ENCODE results near the gene HYLS1.

The HYLS1 gene

GRCh38 chr11:125922156-125922555 lies 34.7 kb downstream of the HYLS1 start:
- Mint-ChIP-seq H3K4me3 (no peak overlapping the region), H3K4me1 (peaks cover 6% of the 10 kb centered on the region), H3K27ac (no peak overlapping the region), H3K27me3 (peaks cover 43% of the 10 kb centered on the region), H3K36me3 (no peaks in the 10 kb centered on the region), H3K9me3 (no peaks in the 10 kb centered on the region)
- no peak for ATAC-seq

DNA sequence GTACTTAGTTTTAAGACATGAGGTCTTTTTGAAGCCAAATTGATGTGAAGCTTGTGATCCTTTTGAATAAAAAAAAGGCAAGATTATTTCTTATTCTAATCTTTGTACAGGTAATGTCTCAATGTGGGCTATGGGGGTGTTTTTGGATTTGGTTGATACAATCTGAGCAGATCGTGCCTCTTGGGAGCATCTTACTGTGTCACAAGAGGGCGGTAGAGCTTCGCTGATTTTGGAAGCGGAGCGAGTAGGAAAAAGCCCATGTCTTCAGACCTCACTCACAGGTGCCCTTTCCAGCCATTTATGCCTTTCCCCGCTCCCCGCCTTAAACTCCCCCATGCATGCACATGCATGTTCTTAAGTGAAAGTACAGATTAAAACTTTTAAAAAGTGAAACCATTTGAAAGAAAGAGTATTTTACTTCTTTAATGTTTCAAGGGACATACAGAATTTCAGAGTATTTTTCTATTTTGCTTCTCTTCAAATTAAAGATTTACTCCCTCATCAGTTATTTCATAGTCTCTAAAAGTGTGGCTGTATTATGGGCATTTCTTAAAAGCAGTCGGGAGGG lies 35.6 kb downstream of the HYLS1 start:
- no peak overlapping the region for H3K27ac Mint-ChIP-seq
- peak; percentile 66 for ATAC-seq
- no peak overlapping the region for H3K4me3 Mint-ChIP-seq
- peaks cover 47% of the 10 kb centered on the region for H3K27me3 Mint-ChIP-seq
- no peaks in the 10 kb centered on the region for H3K36me3 Mint-ChIP-seq
- H3K9me3 Mint-ChIP-seq: no peaks in the 10 kb centered on the region
- H3K4me1 Mint-ChIP-seq: peaks cover 6% of the 10 kb centered on the region

- H3K36me3 Mint-ChIP-seq: no peaks in the 10 kb centered on the region
- H3K27ac Mint-ChIP-seq: no peak overlapping the region
- peaks cover 47% of the 10 kb centered on the region for H3K27me3 Mint-ChIP-seq
- H3K9me3 Mint-ChIP-seq: no peaks in the 10 kb centered on the region
- H3K4me1 Mint-ChIP-seq: peaks cover 6% of the 10 kb centered on the region
- ATAC-seq: no peak
- H3K4me3 Mint-ChIP-seq: no peak overlapping the region
These were observed 36.2 kb downstream of the HYLS1 start for GRCh38 chr11:125923633-125924032.

DNA sequence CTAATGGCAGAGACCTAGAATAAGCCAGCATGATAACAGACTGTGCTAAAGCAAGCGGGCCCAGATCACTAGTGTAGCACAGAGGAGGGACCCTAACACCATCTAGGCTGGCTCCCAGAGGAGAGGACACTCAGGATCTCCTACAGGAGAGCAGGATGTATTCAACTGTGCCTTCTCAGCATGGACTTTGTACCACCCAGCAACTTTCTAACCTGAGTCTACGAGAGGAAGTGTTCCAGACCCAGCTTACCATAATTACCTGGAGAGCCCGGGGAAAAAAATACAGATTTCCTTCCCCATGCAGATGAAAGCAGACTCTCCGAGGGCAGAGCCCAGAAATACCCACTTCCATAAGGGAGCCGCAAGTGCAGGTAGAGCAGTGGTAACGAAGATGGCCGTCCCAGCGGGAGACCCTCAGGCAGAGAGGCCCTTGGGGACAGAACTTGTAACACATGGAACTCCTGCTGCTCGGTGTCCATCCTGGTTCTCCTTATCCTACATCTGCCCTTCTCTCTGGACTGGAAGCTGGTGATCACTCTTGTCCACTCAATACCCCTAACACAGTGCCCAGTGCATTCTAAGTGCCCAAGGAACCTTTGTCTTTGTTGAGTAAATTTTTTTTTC lies 37.0 kb downstream of the HYLS1 start:
- peaks cover 50% of the 10 kb centered on the region for H3K27me3 Mint-ChIP-seq
- no peak overlapping the region for H3K27ac Mint-ChIP-seq
- peaks cover 6% of the 10 kb centered on the region for H3K4me1 Mint-ChIP-seq
- H3K4me3 Mint-ChIP-seq: no peak overlapping the region
- ATAC-seq: no peak
- no peaks in the 10 kb centered on the region for H3K36me3 Mint-ChIP-seq
- no peaks in the 10 kb centered on the region for H3K9me3 Mint-ChIP-seq

DNA sequence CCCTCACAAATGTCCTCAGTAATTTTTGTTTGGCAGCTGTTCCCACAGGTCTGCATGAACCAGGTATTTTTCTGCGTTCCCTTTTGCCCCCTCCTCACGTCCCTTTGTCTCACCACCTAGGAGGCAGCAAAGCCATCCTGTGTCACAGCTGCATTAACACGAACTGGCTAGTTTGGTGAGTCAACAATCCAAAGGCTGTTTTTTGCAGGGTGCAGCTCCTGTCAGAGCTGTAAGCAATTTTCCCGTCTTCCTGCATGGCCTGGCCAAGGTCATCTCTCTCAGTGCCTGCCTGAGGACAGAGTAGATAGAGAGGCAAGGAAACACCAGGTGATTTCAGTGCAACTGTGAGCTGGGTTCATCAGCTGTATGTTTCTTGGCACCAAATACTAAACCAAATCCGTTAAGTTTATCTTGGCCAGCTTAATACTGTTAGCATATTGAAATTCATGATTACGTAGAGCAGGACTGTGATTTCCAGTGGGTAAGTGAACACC lies 37.8 kb downstream of the HYLS1 start:
- Mint-ChIP-seq H3K36me3 (no peaks in the 10 kb centered on the region), H3K4me3 (no peak overlapping the region), H3K27ac (no peak overlapping the region), H3K4me1 (peaks cover 6% of the 10 kb centered on the region), H3K9me3 (no peaks in the 10 kb centered on the region), H3K27me3 (peaks cover 50% of the 10 kb centered on the region)
- no peak for ATAC-seq

DNA sequence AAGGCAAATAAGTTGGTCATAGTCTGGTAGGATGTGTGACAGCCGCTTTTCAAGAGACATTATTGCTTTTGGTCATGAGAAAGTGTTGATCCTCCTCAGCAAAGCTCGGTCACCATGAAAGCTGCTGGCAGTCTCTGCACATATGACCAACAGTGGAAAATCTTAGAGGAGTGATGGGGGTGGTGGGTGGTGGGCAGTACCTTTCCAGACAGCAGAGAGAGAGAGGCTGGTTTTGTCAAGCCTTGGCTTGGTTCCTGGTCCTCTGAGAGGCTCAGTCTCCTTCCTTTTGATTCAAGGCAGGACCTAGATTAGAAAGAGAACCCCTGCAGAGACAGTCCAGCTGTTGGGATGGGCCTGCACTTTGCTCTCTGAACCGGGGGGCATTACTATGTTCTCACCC lies 38.3 kb downstream of the HYLS1 start:
- Mint-ChIP-seq H3K27ac (no peak overlapping the region), H3K4me1 (peaks cover 6% of the 10 kb centered on the region), H3K9me3 (no peaks in the 10 kb centered on the region), H3K36me3 (no peaks in the 10 kb centered on the region), H3K4me3 (no peak overlapping the region), H3K27me3 (peaks cover 50% of the 10 kb centered on the region)
- ATAC-seq: no peak

GRCh38 chr11:125926682-125927081 lies 39.2 kb downstream of the HYLS1 start:
- no peak for ATAC-seq
- no peaks in the 10 kb centered on the region for H3K36me3 Mint-ChIP-seq
- H3K4me1 Mint-ChIP-seq: peaks cover 6% of the 10 kb centered on the region
- H3K9me3 Mint-ChIP-seq: no peaks in the 10 kb centered on the region
- H3K27ac Mint-ChIP-seq: no peak overlapping the region
- H3K27me3 Mint-ChIP-seq: peaks cover 56% of the 10 kb centered on the region
- no peak overlapping the region for H3K4me3 Mint-ChIP-seq

DNA sequence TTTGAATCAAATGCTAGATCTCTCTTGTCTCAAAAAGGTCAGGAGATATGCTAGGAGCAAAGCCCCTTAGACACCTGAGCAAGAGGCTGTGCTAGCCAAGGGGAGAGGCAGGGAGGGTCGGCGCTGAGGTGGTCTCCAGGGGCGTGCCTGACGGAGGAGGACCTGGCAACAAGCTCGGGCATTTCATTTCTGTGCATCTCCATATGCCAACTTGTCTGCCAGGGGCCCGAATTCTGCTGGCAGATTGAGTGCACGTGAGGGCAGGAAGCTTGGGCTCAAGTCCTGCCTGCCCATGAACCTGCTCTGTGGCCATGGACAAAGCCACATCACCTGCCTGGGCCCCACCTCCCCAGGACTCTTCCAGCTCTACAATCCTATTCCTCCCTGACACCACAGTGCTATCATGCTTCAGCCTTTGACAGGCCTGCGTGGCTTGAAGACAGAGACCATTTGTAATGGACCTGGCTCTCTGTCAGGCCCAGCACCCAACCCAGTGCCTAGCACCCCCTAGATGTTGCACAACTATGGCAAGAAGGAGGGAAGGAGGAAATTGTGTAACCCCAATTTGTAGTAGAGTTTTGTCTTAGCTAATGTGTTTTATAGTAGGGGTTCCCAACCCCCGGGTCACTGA lies 42.1 kb downstream of the HYLS1 start:
- H3K4me1 Mint-ChIP-seq: no peaks in the 10 kb centered on the region
- peaks cover 55% of the 10 kb centered on the region for H3K27me3 Mint-ChIP-seq
- H3K27ac Mint-ChIP-seq: no peak overlapping the region
- ATAC-seq: no peak
- no peaks in the 10 kb centered on the region for H3K9me3 Mint-ChIP-seq
- H3K4me3 Mint-ChIP-seq: no peak overlapping the region
- no peaks in the 10 kb centered on the region for H3K36me3 Mint-ChIP-seq

GRCh38 chr11:125930076-125930450 lies 42.6 kb downstream of the HYLS1 start:
- Mint-ChIP-seq H3K36me3 (no peaks in the 10 kb centered on the region), H3K4me3 (no peak overlapping the region), H3K4me1 (no peaks in the 10 kb centered on the region), H3K9me3 (no peaks in the 10 kb centered on the region), H3K27ac (no peak overlapping the region), H3K27me3 (peaks cover 50% of the 10 kb centered on the region)
- ATAC-seq: no peak

GRCh38 chr11:125931116-125931515 lies 43.6 kb downstream of the HYLS1 start:
- no peaks in the 10 kb centered on the region for H3K36me3 Mint-ChIP-seq
- no peak overlapping the region for H3K27ac Mint-ChIP-seq
- H3K9me3 Mint-ChIP-seq: no peaks in the 10 kb centered on the region
- H3K27me3 Mint-ChIP-seq: peaks cover 43% of the 10 kb centered on the region
- no peaks in the 10 kb centered on the region for H3K4me1 Mint-ChIP-seq
- ATAC-seq: no peak
- no peak overlapping the region for H3K4me3 Mint-ChIP-seq

DNA sequence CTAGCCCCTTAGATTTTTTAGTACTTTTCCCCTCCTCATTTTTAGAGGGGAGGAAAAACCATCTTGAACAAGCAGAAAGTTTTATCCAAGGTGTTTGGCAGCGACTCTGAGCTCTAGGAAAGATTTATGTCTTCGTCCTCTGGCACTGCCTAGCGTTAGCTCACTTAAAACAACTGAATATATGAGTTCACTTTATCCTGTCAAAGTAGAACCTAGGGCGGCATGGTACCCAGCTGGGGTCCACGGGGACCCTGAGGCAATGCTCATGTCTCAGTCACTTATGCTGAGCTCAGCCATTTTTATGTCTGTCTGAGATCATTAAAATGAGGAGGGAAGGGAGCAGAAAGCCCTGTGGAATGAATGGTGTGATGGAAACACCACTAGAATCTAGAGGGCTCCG lies 44.2 kb downstream of the HYLS1 start:
- no peak for ATAC-seq
- H3K4me1 Mint-ChIP-seq: no peaks in the 10 kb centered on the region
- no peaks in the 10 kb centered on the region for H3K36me3 Mint-ChIP-seq
- peaks cover 37% of the 10 kb centered on the region for H3K27me3 Mint-ChIP-seq
- H3K9me3 Mint-ChIP-seq: no peaks in the 10 kb centered on the region
- H3K27ac Mint-ChIP-seq: no peak overlapping the region
- no peak overlapping the region for H3K4me3 Mint-ChIP-seq

DNA sequence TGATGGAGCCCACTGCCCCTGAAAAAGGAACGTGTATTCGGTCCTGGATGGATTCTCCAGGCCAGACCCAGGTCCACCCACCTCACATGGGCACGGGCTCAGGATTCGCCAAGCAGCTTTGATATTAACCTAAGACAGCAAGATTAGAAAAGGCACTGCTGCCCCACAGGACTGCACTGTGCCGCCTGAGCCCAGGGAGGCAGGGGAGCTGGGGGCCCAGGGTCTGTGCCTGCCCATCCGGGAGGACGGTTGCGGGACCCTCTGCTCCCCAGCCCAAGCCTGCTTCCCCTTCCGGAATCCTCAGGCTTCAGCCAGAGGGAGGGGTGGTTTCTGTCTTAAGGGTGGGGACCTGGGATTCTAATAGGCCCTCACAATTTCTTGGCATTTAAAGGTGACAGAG lies 44.8 kb downstream of the HYLS1 start:
- H3K27ac Mint-ChIP-seq: no peak overlapping the region
- H3K4me1 Mint-ChIP-seq: no peaks in the 10 kb centered on the region
- H3K9me3 Mint-ChIP-seq: no peaks in the 10 kb centered on the region
- H3K27me3 Mint-ChIP-seq: peaks cover 31% of the 10 kb centered on the region
- H3K36me3 Mint-ChIP-seq: no peaks in the 10 kb centered on the region
- no peak overlapping the region for H3K4me3 Mint-ChIP-seq
- no peak for ATAC-seq

- Mint-ChIP-seq H3K36me3 (no peaks in the 10 kb centered on the region), H3K9me3 (no peaks in the 10 kb centered on the region), H3K4me3 (no peak overlapping the region), H3K27me3 (peaks cover 29% of the 10 kb centered on the region), H3K27ac (no peak overlapping the region), H3K4me1 (no peaks in the 10 kb centered on the region)
- ATAC-seq: no peak
These were observed 45.8 kb downstream of the HYLS1 start for GRCh38 chr11:125933030-125933813.

GRCh38 chr11:125934473-125934872 lies 47.0 kb downstream of the HYLS1 start:
- H3K36me3 Mint-ChIP-seq: no peaks in the 10 kb centered on the region
- no peak overlapping the region for H3K27ac Mint-ChIP-seq
- H3K27me3 Mint-ChIP-seq: peaks cover 25% of the 10 kb centered on the region
- H3K4me3 Mint-ChIP-seq: no peak overlapping the region
- no peaks in the 10 kb centered on the region for H3K4me1 Mint-ChIP-seq
- no peaks in the 10 kb centered on the region for H3K9me3 Mint-ChIP-seq
- ATAC-seq: no peak

DNA sequence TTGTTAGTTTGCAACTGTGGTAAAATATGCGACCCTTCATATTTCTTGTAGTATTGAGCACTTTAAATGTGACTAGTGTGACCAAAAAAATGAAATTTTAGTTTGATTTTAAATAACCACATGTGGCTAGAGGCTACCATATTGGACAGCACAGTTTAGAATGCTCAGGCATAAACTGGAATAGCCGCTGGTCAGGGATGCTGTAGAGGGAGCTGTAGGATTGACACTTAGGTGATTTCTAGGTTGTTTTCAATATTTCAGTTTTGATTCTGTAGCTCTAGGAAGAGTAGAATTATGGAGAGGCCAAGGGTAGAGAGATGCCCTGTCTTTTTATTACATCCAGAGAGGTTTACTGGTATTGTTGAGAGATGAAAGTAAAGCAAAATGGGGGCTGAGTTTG lies 47.6 kb downstream of the HYLS1 start:
- no peak for ATAC-seq
- Mint-ChIP-seq H3K9me3 (no peaks in the 10 kb centered on the region), H3K4me1 (no peaks in the 10 kb centered on the region), H3K27me3 (peaks cover 19% of the 10 kb centered on the region), H3K27ac (no peak overlapping the region), H3K4me3 (no peak overlapping the region), H3K36me3 (no peaks in the 10 kb centered on the region)

Measured in stimulated activated memory B cell treated with anti-CD40 and anti-IgM and Interleukin-4, amounts not matched to agents 10 μg/mL and 1 μg/mL and 100 μg/mL, for 72 hours (primary cell).